Stimulated activated CD8-positive, alpha-beta memory T cell treated with anti-CD3 and anti-CD28 coated beads, Interleukin-4, amount 100 ng/mL, for 48 hours (primary cell): ENCODE results near the gene ITPKB.
"Not testable (repeated sequence)": the region's sequence is repeated elsewhere in the genome, so short reads cannot be mapped to it uniquely, and the experiment has no call there.

Experiments used
- DNase-seq: peaks from one replicate; pipeline ENCODE4 v3.0.0-alpha.2; 2020

Gene ITPKB

GRCh38 chr1:226730071-226730470 lies 9.0 kb downstream of the ITPKB start:
- no peak for DNase-seq

- DNase-seq, result no peak
Observed at GRCh38 chr1:226728448-226728847, 10.6 kb downstream of the ITPKB start.

- no peak for DNase-seq
Observed at GRCh38 chr1:226725897-226726267, 13.2 kb downstream of the ITPKB start.

GRCh38 chr1:226723657-226724532 lies 15.2 kb downstream of the ITPKB start:
- no peak for DNase-seq

GRCh38 chr1:226722901-226723656 lies 16.0 kb downstream of the ITPKB start:
- DNase-seq, result no peak

GRCh38 chr1:226722240-226722900 lies 16.7 kb downstream of the ITPKB start:
- no peak for DNase-seq

- DNase-seq, result not testable (repeated sequence)
Observed at GRCh38 chr1:226720574-226720973, 18.5 kb downstream of the ITPKB start.

GRCh38 chr1:226719596-226720387 lies 19.3 kb downstream of the ITPKB start:
- DNase-seq, result no peak

- DNase-seq, result no peak
Observed at GRCh38 chr1:226717256-226717909, 21.7 kb downstream of the ITPKB start.

GRCh38 chr1:226716577-226716976 lies 22.5 kb downstream of the ITPKB start:
- no peak for DNase-seq

- DNase-seq, result no peak
Observed at GRCh38 chr1:226714148-226714547, 24.9 kb downstream of the ITPKB start.

- no peak for DNase-seq
Observed at GRCh38 chr1:226712742-226713419, 26.2 kb downstream of the ITPKB start.

GRCh38 chr1:226711976-226712741 lies 26.9 kb downstream of the ITPKB start:
- DNase-seq, result peak; percentile 68

GRCh38 chr1:226710501-226710900 lies 28.6 kb downstream of the ITPKB start:
- DNase-seq, result no peak

GRCh38 chr1:226709953-226710352 lies 29.1 kb downstream of the ITPKB start:
- no peak for DNase-seq

- DNase-seq, result no peak
Observed at GRCh38 chr1:226708967-226709396, 30.1 kb downstream of the ITPKB start.

GRCh38 chr1:226708342-226708780 lies 30.7 kb downstream of the ITPKB start:
- no peak for DNase-seq

GRCh38 chr1:226706684-226707083 lies 32.4 kb downstream of the ITPKB start:
- no peak for DNase-seq

- DNase-seq, result no peak
Observed at GRCh38 chr1:226704169-226704937, 34.7 kb downstream of the ITPKB start.
